H54 (cell line): ENCODE results near the gene JARID2.

Source experiments
- DNase-seq: peaks from one replicate; pipeline ENCODE4 v3.0.0; 2011; ENCODE audit warnings: low spot score, mixed read lengths; ENCODE audit not compliant: insufficient read length
- FAIRE-seq: peaks from 3 replicates; lab custom pipeline; 2011; peaks lifted over from hg19 to GRCh38; lab: Jason Lieb, UNC
- POLR2A ChIP-seq: IDR thresholded peaks from 2 replicates; pipeline ENCODE4 v1.6.1; 2011; ENCODE audit warnings: low read depth, mild to moderate bottlenecking, low read length

The JARID2 gene

DNA sequence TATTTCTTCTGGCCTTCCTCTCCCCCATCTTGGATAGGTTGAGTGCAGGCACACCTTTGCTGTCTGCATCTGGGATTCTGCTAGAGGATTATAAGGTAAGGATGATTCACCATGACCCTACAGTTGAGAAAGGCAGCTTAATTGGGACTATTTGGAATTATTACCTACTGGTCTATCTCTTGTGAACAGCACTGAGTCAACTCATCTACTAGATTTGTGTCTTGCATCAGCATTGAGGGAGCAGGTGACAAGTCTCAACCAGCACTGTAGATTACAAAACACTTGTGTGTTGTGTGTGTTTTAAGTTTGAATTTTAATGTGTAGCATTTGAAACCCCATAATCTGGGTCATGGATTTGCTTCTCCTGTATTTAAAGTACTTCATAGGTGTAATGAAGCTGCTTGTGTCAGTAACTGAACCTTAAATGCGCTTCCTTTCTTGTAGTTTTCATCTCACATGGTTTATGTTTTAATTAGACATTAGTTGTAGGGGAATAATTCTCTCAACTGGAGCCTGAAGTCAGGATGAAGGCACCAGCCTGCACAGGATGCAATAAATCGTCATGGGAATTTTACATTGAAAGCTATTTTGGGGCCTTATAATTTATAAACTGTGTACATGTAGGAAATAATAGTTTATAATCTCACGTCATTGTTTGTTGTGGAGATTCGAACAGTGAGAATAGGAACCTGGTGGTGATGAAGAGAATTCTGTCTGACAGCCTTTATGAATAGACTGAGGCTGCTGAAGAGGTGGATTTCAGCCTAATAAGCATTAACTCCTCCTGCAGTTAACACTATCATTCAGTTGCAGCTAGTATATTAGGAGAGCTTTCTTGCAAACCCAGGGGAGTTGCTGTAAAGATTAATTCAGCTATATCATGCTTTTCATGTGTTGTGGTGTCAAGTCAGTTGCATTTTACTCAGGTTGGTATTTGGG, 125.1 kb downstream of the JARID2 start:
- no peak for TF ChIP-seq POLR2A
- FAIRE-seq (no peak), DNase-seq (no peak)

DNA sequence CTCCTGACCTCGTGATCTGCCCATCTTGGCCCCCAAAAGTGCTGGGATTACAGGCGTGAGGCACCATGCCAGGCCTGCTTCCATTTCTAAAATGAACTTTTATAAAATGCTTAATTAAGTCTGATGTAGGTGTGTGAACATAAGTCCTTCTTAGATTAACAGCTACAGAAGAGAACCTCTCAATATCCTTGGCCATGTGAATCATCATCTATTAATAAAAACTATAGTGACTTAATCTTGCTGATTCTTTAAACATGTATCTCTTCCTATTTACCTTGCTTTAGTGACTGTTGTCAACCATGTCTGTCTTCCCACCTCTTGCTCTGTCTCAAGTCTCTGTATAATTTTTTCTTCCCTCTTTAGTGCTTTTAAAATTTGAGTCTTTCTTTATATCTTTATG, 127.1 kb downstream of the JARID2 start:
- no peak for DNase-seq
- no peak for FAIRE-seq
- TF ChIP-seq POLR2A: no peak

DNA sequence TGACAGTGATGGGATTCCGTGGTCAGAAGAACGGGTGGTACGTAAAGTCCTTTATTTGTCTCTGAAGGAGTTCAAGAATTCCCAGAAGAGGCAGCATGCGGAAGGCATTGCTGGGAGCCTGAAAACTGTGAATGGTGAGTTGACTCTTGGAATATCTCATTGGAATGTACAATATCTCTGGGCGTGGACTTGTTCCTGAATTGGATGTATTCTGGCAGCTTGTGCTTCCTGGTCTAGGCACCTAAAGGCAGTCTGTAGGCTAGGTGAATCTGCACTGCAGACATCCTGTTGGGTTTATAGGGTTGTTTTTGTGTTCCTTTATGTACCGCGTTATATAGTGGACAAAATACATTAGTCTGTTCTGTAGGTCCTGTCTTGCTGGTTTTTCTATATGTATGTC, 128.2 kb downstream of the JARID2 start:
- DNase-seq (no peak), FAIRE-seq (no peak)
- no peak for TF ChIP-seq POLR2A

DNA sequence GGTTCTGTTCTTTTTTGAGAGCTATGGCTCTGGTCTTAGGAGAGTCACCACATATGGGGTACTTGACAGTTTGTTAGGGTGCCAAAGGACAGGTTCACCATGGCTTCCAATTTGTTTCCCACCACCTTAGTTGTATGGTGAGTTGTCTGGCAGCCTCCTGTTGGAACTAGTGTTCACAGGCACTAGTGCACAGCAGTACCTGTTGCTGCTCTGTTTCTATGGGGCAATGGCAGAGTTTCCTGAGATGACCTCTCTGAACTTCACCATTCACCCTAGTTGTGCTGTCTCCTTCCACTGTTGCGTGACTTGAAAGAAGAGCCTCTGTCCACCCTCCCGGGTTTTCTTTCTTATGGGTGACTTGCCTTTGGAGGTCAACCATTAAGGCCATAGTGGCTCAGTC, 129.1 kb downstream of the JARID2 start:
- no peak for TF ChIP-seq POLR2A
- DNase-seq (no peak), FAIRE-seq (no peak)

DNA sequence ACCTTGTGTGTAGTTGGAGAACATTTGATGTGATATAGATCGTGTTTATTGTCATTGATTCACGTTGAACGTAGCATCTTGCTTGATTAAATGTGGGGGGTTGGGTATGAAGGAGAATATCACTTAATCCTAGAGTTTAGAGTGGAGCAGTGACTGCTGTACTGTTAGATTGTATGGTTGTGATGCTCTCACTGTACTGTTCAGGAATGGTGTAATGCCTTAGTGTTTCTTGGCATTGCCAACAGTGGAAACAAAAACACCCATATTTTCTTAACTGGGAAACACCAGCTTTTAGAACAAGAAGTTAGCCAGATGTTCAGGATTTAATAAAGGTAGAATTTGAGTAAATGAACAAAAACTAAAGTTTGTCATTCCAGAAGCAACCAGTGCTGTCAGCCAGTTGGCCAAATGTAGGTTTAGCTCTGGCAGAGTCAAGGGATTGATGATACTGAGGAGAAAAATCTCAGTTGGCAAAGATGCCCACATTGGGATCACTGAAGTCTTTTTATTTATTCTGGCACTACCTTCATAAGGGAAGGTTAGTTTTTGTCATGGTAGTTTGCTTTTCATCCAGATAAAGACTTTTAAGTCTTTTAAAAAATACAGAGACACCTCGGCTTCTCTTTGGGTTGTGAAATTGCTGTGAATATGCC, 129.9 kb downstream of the JARID2 start:
- TF ChIP-seq POLR2A: no peak
- FAIRE-seq (no peak), DNase-seq (no peak)

DNA sequence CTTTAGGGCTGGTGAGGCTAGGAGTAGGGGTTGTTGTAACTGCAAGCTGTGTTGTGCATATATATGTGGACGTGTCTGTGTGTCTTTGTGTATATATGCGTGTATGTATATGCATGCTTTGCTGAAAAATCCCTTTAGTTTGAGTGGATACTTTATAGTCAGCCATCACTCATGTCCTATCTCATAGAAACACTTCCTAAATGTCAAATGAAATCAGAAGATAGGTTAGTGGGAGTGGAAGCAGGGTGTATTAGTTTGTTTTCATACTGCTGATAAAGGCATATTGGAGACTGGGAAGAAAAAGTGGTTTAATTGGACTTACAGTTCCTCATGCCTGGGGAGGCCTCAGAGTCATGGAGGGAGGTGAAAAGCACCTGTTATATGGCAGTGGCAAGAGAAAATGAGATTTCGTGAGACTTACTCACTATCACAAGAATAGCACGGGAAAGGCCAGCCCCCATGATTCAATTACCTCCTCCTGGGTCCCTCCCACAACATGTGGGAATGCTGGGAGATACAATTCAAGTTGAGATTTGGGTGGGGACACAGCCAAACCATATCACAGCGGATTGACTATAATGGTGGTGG, 131.1 kb downstream of the JARID2 start:
- no peak for DNase-seq
- FAIRE-seq: no peak
- no peak for TF ChIP-seq POLR2A

DNA sequence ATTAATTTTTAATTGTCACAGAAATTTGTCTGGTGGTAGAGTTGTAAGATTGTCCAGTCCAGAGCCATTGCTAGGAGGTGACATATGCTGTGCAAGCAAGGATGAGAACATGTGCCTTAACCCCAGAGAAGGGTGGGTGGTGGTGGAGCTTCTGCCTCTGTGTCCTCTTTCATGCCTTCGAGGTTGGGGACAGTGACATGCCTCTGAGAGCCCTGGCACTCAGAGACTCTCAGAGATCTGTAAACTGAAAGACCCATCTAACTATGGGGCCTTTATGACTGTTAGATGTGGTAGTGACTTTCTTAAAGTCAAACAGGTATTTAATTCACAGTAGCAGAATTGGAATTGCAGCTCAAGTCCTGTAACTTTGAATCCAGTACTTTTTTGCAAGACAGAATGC, 132.4 kb downstream of the JARID2 start:
- FAIRE-seq: no peak
- TF ChIP-seq POLR2A: no peak
- no peak for DNase-seq

DNA sequence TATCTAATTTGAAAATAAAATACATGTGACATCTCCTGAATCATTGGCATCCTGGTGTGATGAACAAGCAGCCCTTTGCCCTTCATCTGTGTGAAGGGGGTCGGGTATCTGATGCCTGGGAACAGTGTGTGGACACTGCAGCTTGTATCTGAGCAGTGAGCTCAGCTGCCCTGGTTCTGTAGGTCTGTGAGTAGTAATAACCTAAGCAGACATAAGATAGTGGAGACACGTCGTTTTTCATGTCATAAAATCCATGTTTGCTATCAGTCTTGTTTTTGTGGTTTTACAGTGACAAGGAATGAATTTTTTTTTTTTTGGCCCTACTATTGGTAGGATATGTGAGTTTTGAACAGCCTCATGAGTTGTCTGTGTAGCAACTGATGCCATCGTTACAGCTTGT, 133.0 kb downstream of the JARID2 start:
- FAIRE-seq: no peak
- DNase-seq: no peak
- no peak for TF ChIP-seq POLR2A

DNA sequence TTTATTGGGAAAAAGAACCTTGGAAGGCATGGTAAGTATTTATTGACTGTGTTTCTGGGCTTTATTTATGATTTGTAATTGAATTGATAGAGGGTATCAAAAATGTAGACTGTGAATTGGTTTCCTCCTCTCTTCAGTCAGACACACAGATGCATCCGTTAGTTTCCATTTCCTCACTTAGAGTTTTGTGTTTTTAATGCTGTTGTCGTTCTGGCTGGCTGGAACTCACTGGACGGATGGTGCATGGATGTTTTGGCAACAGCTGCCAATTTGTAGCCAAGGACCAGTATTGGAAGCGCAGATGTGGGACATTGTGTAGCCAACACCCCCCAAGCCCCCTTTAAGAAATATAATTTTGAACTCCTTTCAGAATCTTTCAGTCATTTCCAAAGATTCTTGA, 134.5 kb downstream of the JARID2 start:
- DNase-seq (no peak), FAIRE-seq (no peak)
- no peak for TF ChIP-seq POLR2A

DNA sequence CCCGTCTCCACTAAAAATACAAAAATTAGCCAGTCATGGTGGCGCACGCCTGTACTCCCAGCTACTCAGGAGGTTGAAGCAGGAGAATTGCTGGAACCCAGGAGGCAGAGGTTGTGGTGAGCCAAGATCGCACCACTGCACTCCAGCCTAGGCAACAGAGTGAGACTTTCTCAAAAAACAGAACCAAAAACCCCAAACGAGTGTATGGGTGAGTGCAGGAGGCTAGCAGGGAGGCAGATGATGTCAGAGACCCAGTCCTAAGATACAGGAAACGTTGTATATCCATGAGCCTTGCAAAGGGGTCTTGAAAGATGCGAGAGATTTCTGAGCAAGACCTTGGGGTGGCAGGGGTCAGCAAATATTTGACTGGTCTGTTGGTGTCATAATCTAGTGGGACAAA, 136.2 kb downstream of the JARID2 start:
- no peak for TF ChIP-seq POLR2A
- DNase-seq: no peak
- FAIRE-seq: no peak

DNA sequence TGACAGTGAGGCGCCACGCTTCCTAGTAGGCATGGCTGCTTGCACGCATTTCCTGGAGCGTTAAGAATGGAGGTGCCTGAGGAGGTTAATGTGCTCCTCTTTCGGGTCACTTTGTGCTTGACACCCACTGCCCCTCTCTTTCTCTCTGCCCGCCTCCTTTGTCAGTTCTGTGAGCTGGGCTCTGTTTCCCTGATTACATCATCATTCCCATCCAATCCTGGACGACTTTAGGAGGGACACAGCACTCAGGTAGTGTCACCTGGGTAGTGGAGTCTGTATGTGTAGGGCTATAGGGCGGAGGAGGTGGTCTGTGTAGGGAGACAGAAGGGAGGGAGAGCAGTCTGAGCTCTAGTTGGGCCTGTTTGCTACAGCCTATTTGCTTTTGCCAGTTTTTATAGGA, 136.8 kb downstream of the JARID2 start:
- DNase-seq (no peak), FAIRE-seq (no peak)
- no peak for TF ChIP-seq POLR2A

DNA sequence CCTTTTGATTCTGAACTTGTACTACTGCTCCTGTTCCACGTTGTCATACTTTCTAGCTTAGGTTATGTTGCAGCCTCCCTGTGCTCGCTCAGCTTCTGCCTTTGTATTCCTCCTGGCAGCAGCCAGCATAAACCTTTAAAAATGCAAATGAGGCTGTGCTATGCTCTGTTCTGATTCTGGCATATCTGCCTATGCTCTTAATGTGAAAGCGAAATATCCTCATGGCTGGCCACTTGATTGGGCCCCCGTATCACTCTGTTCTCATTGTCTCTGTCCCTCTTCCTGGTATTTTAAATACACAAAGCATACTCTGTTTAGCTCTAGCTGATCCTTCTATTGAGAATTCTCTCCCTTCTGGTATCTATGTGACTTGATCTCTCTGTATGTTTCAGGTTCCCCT, 139.0 kb downstream of the JARID2 start:
- FAIRE-seq (no peak), DNase-seq (no peak)
- no peak for TF ChIP-seq POLR2A

DNA sequence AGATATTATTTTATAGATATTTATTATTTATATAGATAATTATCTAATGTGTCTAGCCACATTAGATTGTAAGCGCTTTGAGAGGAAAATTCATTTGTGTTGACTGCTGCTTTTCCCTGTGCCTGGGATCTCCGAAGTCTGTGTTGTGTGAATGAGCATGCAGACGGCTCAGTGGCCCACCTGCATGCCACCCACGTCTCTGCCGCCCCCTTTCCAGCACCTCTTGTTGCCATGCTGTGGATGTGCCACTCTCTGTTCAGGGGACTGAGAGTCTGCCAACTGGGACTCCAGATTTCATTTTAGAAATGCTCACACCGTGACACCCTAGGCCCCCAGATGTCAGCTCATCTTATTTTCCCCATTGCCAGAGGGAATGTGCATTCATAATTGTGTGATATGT, 139.7 kb downstream of the JARID2 start:
- FAIRE-seq (no peak), DNase-seq (no peak)
- no peak for TF ChIP-seq POLR2A

DNA sequence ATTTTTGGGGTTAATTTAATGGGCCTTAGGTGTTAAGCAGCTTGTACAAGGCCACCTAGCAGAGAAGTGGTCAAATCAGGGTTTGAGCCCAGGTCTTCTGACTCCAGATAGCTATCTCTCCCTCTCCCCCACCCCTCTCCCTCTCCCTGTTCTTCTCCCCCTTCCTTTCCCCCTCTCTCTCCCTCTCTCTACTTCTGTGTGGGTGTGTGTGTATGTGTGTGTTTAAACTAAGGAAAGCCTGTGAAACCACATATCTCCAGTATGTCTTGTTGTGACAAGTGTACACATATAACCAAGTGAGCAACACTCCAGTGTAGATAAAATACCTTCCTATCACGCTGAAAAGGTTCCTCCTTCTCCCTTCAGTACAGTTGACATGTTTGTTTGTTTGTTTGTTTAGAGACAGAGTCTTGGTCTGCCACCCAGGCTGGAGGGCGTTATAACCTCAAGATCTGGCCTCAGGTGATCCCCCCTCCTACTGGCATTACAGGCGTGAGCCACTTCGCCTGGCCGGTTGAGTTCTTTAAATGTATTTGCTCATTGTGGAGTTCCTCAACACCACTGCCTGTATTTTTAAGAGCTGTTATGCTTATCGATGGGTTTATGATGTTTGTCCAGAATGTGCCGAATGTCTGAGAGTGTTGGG, 140.4 kb downstream of the JARID2 start:
- FAIRE-seq: no peak
- DNase-seq: no peak
- TF ChIP-seq POLR2A: no peak
